ENCODE results near the gene CHD9NB. TPM values are rescaled to one million over a fixed set of nuclear protein-coding genes. Genes with fewer than 3 reads are reported as not detected.
A peak's percentile ranks its signal among the peaks of the same experiment; 100 is the strongest.

Gene CHD9NB
- total RNA-seq = 2.2 TPM

DNA sequence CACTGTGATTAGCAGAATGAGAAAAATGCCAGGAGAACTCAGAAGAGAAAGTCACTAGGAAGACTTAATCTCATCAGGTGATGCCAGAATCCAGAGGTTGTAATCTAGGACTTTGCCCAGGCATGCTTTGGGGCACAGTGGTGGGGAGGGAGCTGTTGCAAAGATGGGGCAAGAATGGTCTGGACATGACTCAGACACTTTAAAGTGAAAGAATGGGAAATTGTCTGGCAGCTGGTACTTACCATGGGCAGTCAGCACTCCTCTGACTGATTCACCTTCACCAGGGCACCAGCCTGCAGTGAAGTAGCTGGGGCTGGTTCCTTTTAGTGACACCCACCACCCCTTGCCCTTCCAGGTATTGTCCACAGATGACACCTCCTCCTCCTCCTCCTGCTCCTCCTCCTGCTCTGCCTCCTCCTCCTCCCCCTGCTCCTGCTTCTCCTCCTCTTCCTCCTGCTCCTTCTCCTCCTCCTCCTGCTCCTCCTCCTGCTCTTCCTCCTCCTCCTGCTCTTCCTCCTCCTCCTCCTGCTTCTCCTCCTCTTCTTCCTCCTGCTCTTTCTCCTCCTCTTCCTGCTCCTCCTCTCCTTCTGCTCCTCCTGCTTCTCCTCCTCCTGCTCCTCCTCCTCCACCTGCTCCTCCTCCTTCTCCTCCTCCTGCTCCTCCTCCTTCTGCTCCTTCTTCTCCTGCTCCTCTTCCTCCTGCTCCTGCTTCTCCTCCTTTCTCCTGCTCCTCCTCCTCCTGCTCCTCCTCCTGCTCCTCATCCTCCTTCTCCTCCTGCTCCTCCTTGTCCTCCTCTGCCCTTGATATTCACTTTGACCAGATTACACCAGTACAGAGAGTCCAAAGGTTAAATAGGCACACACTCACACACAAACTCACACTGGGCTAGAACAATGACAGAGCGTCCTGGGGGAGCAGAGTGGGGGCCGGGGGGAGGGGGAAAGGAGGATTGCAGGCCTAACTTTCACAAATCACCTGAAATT lies at the start of gene CHD9NB:
CHD9NB (minus strand) TSS at position 379 of the 983 bp plus-strand sequence. CDS start 8,739 bp downstream, outside the sequence.
- peak; percentile 93 for ATAC-seq

DNA sequence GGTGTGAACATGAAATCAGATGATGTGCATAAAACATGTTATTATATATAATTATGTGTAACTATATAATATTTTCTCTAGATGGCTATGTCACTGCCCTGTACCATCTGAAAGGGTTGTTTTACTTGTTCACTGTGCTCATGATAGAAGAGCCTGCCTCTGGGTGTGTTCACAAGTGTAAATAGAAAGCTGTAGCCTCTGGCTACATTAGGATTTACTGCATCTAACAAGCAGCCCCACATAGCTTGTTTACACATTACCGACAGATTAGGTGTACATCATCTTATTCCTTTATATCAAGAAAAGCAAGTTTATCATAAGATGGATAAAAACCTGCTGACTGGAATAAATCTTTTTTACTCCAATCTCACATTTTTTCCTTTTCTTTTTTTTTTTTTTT lies 48.2 kb upstream of the CHD9NB start:
- ATAC-seq = no peak

DNA sequence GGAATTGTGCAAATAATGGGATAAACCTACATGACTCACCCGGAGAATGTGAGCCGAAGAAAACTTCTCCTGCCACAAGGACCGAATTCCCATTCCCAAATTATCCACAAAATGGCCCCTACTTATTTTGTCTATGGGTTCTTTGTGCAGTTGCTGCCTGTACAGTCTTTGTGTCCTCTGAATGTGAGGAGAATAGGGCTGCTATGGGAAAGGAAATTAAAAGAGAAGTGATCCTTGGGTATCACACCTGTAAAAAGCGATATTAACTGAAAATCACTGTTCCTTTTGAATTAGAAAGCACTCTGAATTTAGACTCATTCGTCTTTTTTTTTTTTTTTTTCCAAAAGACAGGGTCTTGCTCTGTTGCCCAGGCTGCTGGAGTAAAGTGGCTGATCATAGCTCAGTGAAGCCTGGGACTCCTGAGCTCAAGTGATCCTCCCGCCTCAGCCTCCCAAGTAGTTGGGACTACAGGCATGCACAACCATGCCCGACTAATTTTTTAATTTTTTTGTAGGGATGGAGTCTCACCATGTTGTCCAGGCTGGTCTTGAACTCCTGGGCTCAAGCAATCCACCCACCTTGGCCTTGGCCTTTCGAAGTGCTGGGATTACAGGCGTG lies 47.5 kb upstream of the CHD9NB start:
- no peak for ATAC-seq

DNA sequence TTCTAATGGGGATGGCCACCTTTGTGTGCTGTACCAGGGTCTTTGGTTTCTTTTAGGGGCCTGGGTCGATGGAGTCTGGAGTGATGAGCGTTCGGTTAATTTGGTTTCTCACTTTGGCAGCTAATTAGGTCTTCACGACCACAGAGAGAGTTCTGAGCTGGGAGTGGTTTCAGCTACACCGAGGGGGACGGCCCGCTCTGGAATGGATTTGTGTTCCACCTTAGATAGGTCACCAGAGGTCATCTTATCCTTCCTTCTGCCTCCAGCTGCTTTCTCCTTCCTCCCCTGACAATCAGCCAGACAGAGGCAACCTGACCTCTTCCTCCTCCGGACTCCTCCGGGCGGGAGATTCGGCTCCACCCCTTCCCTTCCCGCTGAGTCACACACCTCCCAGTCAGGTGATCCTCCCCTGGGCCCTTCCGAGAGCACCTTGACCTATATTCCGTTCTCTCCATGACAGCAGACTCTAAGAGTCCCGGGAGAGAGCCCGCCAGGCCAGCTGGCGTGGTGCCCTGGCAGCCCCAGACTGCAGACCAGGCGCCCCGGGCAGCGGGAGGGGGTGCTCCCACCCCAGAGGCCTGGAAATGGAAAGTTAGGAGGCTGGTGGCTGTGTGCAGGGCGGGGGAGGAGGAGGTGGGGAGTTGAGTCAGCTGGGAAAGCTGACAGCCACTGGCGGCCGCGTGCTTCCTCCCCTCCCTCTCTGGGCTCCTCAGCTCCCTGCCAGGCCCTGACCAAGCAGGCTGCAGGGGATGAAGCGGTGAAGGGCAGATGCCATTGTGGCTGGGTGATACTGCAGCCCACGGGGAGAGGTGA lies 46.8 kb upstream of the CHD9NB start:
- ATAC-seq = peak; percentile 95

DNA sequence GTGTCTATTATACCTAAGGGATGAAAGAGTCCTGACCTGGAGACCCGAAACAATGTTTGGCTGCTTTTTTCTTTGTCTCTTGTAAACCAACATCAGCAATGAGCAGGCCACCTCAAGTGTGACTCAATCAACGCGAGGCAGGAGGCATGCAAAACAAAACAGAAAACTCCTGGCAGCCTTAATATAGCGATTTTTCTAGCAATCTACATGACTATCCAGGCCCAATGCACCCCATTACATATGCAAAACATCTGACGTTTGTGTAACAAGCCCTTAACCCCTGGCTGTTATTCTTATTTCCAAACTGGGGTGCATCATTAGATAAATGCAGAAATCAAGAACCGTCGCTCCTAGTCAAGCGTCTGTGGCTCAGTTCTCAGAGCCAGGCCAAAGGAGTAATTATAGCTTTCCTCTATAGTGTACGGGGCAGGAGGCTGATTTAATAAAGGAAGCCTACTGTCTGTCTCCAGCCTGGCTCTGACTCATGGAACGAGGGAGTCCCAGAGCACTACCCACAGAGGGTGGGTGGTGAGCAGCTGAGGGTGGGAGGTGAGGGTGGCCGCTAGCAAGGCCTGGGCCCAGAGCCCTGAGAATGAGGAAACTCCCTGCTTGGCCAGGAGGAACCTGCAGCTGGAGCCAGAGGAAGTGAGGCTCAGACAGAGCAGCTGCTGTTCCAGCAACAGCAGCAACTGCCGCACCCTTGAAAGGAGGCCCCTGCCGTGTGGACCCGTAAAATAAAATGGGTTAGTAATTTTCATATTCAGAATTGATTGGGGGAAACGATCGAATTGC lies 46.0 kb upstream of the CHD9NB start:
- ATAC-seq = peak; percentile 53

GRCh38 chr16:53097190-53097589 lies 44.5 kb upstream of the CHD9NB start:
- ATAC-seq = no peak

DNA sequence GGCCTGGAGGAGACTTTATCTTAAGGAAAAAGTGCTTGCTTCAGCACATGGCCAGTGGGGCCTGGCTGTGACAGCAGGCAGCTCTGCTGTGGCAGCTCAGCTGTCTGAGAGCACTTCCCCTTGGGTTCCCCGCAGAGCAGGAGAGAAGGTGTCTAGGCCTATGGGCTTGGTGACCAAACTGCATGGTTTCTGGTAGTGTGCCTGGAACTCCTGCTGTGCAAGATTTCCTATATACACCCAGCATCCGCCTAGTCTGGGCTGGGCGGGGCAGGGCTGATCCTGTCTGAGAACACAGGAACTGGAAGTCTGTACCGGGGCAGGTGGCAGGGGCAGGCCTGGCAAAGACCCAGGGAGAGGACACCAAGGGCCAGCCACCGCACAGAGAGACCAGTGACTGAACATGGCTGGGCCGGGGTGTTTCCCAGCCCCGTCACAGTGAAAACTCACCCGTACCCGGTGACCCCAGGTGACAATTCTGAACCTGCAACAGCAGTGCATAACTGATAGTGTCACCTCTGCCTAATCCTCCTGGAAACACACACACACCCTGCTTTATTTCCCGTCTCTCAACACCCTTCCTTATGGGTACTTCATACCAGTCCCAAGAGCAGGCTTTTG lies 41.4 kb upstream of the CHD9NB start:
- peak; percentile 84 for ATAC-seq

GRCh38 chr16:53093162-53093744 lies 40.6 kb upstream of the CHD9NB start:
- no peak for ATAC-seq

- ATAC-seq = no peak
These were observed 39.6 kb upstream of the CHD9NB start for GRCh38 chr16:53092284-53092683.

DNA sequence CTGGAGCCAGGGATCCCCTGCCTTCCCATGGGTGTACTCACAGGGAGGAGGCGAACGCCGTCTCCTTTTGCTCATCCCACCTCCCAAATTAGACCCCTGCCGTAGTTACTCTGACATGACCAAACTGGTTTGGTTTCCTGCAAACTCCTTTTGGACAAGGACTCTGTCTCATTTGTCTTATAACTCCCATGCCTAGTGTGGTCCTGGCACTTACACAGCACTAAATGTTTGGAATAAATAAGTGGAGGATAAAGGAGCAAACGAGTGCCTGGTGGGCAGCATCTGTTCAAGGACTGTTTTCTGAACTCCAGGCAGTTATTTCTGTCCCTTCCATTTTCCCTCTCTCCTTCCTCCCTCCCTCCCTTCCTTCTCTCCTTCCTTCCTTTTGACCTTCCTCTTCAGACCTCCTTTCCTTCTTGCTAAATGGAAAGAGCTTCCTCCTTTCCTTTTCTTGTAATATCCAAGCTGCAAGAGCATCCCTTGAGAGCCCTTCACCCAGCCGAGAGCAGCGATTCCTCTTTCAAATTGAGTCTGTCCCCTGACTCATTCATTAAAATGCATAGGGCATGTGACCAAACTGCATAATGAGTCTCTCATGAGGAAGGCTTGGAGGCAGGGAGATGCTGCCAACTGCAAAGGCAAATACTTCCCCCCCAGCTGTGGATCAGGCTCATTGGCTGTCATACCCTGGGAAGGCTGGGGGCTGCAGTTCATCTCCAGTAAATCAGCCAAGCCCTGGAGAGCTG lies 38.9 kb upstream of the CHD9NB start:
- ATAC-seq = peak; percentile 54

GRCh38 chr16:53090591-53091411 lies 38.1 kb upstream of the CHD9NB start:
- ATAC-seq = peak; percentile 41

- ATAC-seq = no peak
These were observed 37.5 kb upstream of the CHD9NB start for GRCh38 chr16:53090286-53090590.

- ATAC-seq = no peak
These were observed 37.0 kb upstream of the CHD9NB start for GRCh38 chr16:53089434-53090285.

- ATAC-seq = no peak
These were observed 34.4 kb upstream of the CHD9NB start for GRCh38 chr16:53087101-53087500.

DNA sequence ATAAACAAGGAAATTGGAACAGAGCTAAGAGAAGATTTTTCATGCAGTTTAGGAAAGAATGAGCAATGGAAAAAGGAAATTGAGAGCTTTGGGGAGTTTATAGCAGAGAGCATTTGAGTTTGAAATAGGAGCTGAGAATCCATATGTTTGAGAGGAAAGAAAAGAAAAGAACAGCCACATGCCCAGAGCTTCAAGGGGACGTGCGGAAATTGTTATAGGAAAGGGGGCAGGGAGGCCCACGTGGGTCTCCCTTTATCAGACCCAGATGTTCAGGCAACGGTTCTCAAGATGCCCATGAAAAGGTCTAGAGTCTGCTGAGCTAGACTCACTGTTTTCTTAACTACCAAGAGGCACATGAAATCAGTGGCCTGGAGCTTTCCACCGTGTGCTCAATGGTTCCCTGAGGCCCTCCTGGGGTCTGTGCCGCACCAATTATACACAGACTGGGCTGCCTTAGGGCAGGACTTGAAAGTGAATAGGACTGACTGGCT lies 33.3 kb upstream of the CHD9NB start:
- no peak for ATAC-seq

GRCh38 chr16:53085369-53085843 lies 32.7 kb upstream of the CHD9NB start:
- peak; percentile 11 for ATAC-seq

- ATAC-seq = no peak
These were observed 32.1 kb upstream of the CHD9NB start for GRCh38 chr16:53084746-53085334.

GRCh38 chr16:53084141-53084541 lies 31.4 kb upstream of the CHD9NB start:
- peak; percentile 76 for ATAC-seq
